Middle frontal gyrus (tissue), 1 donor: ENCODE results near the gene CHGA.

ENCODE experiments used
- DNase-seq: peaks from one replicate; pipeline ENCODE4 v3.0.0-alpha.2; 2015; ENCODE audit warnings: low spot score; ENCODE audit errors: extremely low spot score

The CHGA gene, protein sequence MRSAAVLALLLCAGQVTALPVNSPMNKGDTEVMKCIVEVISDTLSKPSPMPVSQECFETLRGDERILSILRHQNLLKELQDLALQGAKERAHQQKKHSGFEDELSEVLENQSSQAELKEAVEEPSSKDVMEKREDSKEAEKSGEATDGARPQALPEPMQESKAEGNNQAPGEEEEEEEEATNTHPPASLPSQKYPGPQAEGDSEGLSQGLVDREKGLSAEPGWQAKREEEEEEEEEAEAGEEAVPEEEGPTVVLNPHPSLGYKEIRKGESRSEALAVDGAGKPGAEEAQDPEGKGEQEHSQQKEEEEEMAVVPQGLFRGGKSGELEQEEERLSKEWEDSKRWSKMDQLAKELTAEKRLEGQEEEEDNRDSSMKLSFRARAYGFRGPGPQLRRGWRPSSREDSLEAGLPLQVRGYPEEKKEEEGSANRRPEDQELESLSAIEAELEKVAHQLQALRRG

GRCh38 chr14:92922883-92923743 is at the start of gene CHGA:
Gene CHGA (plus strand): TSS chr14:92923150. CDS start chr14:92923360, 210 bp downstream.
- DNase-seq = no peak

DNA sequence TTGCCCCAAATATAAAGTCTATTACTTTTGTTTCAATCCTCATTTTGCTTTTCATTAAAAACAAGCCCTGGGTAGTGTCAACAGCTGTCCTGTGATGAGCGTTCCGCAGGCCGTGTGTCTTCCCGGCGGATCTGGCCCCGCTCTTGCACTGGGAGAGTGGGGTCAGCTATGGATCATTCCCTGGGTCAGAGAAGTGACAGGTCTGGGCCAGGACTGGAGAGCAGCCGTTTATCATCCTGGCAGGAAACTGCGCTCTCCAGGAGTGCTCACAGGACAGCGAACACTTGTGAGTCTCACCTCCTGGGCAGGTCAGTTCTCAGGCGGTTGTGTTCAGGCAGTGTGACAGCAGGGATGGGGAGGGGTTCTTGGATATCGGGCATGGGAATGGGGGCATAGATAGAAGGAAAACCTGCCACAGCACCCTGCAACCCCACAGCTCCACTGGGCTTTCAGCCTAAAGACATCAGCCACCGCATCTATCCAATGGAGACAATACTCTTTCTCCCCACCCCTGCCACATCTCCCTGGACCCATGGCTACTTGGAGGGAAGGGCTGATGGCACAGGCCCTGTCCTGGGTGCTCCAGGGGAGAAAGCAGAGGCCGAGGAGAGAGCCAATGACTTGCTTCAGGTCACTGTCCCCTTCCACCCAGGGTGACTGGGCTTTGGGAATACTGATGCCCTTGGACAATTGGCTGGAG is 47.8 kb upstream of the CHGA start:
- DNase-seq = no peak

DNA sequence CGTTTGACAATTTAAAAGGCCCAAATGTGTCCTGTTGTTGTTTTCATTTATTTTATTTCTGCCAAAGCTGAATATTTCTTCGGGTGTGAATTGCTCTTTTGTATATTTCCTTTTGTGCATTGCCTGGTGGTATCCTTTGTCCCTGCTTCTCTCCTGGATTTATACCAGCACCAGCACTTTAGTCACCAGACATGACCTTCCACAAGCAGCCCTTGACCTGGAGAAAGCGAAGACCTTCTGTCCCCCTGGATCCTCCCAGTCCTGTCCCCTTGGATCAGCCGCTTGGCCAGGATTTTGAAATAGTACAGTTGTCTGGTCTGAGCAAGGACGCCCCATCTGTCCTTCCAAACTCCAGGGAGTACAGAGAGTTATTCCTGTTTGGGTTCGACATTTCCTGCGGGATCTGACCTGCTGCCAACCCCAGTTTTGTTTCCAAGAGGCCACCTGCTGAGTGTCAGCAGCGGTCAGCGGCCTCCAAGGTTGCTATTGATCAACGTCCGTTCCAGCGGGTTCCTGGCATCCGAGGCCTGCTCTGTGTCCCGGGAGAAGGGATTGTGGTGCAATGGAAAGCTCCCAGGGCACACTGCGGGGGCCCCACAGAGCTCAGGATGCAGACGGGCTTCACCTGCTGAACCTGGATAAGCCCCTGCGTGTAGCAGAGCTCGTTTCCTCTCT is 45.1 kb upstream of the CHGA start:
- DNase-seq = no peak

DNA sequence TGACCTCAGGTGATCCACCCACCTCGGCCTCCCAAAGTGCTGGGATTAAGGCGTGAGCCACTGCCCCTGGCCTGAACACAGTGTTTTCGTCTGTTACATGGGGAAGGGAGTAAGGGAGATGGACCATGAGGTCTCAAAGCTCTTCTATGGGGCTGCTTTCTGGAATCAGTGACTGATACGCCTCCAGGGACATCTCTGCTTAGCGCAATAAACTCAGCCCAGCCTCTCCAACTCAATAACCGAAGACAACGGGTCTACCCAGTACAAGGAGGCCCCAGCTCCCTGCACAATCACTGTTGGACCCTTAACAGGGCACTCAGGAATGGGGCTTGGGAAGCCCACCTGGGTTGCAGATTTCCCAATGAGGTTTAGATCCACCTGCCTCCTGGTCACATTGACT is 42.6 kb upstream of the CHGA start:
- no peak for DNase-seq

DNA sequence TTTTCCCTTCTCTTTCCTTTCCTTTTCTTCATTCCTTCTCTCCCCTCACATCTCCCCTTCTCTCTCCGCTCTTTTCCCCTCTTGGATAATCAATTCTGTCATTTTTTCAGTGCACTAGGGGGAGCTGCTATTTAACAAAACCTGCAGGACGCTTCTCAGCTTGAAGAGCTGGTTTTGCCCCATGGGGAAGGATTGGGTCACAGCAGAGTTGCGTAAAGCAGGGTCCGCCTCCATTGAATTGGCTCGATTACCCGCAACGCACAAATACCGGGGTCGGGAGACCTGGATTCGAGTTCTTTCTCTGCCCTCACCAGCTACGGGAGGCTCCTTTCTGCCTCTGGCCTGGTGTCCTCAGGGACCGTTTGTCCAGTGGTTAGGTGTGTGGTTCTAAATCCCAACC is 42.1 kb upstream of the CHGA start:
- no peak for DNase-seq

DNA sequence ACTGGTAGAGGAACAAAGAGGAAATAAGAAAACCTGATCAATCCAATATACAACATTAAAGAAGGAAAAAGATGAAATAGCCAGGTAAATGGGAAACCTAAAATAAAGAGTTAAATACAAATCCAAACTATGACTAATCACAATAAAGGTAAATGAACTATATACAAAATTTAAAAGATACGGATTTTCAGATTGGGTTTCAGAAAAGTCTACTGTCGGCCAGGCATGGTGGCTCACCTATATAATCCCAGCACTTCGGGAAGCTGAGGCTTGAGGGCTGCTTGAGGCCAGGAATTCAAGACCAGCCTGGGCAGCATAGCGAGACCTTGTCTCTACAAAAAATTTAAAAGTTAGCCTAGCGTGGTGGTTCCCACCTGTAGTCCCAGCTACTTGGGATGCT is 39.9 kb upstream of the CHGA start:
- no peak for DNase-seq

- DNase-seq = no peak
Observed at GRCh38 chr14:92884410-92884809, 38.5 kb upstream of the CHGA start.

- DNase-seq = no peak
Observed at GRCh38 chr14:92885279-92886061, 37.5 kb upstream of the CHGA start.

- DNase-seq = no peak
Observed at GRCh38 chr14:92886337-92886736, 36.6 kb upstream of the CHGA start.

DNA sequence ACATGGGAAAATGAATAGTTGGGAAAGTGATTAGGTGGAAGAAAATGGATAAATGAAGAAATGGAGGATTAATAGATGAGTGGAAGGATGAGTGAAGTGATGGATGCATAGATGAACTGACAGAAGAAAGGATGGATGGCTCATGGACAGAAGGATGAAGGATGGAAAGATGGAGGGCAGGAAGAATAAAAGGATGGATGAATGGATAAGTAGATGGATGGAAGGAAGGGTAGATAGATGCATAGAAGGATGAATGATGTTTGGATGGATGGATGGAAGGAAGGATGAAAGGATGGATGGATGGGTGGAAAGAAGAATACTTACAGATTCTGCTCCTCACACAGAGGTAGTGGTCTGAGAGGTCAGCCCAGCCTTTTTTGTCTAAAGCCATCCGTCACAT is 35.8 kb upstream of the CHGA start:
- no peak for DNase-seq

GRCh38 chr14:92888896-92889295 is 34.1 kb upstream of the CHGA start:
- no peak for DNase-seq

- DNase-seq = no peak
Observed at GRCh38 chr14:92890830-92891588, 31.9 kb upstream of the CHGA start.

DNA sequence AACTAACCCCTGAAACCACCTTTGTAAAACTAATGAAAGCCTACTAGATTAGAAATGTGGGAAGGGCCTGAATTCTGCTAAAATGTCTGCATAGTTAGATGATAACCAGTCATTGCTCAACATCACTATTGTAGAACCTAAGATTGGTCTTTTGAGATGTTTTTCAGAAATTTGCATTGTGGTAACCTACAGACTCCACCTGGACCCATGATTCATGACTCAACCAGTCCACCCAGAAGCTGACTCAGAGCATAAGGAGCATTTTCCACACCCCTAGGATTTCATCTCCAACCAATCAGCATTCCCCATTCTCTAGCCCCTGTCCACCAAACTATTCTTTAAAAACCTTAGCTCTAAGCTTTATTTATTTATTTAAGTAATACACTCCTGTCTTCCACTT is 30.4 kb upstream of the CHGA start:
- DNase-seq = no peak

- no peak for DNase-seq
Observed at GRCh38 chr14:92895352-92895878, 27.5 kb upstream of the CHGA start.

DNA sequence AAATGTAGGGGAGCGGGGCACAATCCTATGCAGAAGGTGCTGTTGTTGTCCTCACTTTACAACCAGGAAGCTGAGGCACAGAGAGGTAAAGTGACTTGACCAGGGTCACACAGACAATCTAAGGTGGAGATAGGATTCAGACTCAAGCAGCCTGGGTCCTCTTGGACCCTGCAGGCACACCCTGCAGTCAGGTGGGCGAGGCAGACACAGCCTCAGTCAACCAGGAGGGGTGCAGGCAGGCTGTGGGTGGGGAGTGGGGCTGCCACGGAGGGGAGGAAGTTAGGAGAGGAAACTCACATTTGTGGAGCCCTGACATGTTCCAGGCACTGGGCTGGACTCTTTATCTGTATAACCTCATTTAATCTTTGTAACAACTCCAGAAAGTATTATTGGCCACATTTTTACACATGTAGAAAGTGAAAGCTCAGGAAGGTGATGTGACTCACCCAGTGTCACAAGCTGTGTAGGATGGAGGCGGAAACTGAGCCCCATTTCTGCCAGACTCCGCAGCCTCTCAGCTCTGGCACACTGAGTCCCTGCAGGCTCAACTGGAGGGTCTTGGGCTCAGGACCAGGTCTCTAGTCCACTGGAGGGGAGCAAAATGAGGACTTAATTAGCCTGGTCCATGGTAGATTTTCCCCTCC is 24.9 kb upstream of the CHGA start:
- DNase-seq = no peak

DNA sequence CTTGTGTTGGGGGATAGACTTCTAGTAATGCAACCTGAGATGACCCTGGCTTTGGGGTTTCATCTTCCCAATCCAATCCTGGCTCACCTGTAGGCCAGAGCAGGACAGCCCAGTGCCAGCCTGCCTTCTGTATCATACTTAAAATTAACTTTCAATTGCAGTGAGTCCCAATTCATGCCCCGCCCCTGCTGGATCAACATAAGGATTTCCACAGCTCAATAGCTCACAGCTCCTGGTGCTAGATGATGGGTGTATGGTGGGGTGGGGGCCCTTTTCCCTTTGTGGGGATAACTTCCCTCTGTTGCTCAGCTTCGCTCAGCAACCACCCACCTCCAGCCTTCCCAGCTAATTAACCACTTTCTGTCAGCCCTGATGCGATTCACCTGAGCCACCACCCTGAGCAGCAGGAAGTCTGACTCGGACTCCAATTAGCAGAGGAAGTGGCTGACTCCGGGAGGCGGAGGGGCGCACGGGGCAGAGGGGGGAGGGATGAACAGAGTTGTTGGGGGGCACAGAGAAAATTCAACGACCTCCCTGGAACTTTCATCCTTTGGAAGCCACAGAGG is 24.3 kb upstream of the CHGA start:
- DNase-seq = no peak

GRCh38 chr14:92900660-92901059 is 22.3 kb upstream of the CHGA start:
- no peak for DNase-seq

GRCh38 chr14:92902191-92902590 is 20.8 kb upstream of the CHGA start:
- no peak for DNase-seq

DNA sequence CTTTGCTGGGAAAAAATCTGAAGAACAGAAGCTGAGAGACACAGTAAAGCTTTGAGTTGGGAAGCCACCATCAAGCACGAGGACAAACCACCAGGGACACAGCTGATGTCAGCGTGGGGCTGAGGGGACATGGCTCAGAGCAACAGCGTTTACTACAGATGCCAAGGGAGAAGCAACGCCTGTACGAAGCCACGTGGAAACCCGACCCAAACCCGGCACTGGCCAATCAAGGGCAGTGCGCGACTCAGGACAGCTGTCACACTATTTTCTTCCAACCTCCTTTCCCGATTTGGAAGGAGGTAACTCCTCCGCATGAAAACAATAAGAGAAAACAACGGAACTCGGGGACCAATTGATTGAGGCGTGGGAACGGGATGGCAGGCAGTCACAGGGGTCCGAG is 20.2 kb upstream of the CHGA start:
- no peak for DNase-seq
